A673 (cell line): ENCODE measurements around the gene MUSTN1. TPM values are rescaled to one million over a fixed set of nuclear protein-coding genes. Genes with fewer than 3 reads are reported as not detected.

Source experiments
- BruUV-seq: library from RNA; stranded (reverse); fragments of 400-500 nt; replicated peaks from 2 replicates; lab custom pipeline; 2021; lab: Mats Ljungman, UMichigan
- CTCF ChIA-PET: fragments of 300-600 bp; sonication (Branson Sonifier 250); formaldehyde crosslinking; loops from one replicate; lab custom pipeline; 2022; ENCODE audit warnings: antibody characterized with exemption; lab: Charles Lee
- POLR2A ChIA-PET: fragments of 300-600 bp; sonication (Branson Sonifier 250); formaldehyde crosslinking; loops from one replicate; lab custom pipeline; 2022; ENCODE audit warnings: antibody characterized with exemption; ENCODE audit not compliant: low non-redundant PET; lab: Charles Lee
- DNase-seq: peaks from one replicate; pipeline ENCODE4 v3.0.0-alpha.2; 2015; ENCODE audit warnings: low spot score
- H3K27ac ChIP-seq: fragments of 200-600 bp; sonication (generic); 2 replicates; pipeline ENCODE4 v1.5.1; 2016; ENCODE audit warnings: mixed run types, low read depth, mild to moderate bottlenecking, mixed read lengths, antibody characterized with exemption, low read length; ENCODE audit not compliant: poor library complexity, severe bottlenecking
- H3K27me3 ChIP-seq: fragments of 200-600 bp; sonication (generic); replicated peaks from 2 replicates; pipeline ENCODE4 v1.6.1; 2017; ENCODE audit warnings: mixed run types, low read depth, mild to moderate bottlenecking, mixed read lengths, antibody characterized with exemption, low read length; ENCODE audit not compliant: insufficient read depth, poor library complexity
- H3K36me3 ChIP-seq: fragments of 200-600 bp; sonication (generic); 2 replicates; pipeline ENCODE4 v1.6.1; 2016; ENCODE audit warnings: mixed run types, mild to moderate bottlenecking, mixed read lengths, antibody characterized with exemption, low read length; ENCODE audit not compliant: insufficient read depth, poor library complexity, severe bottlenecking
- H3K4me1 ChIP-seq: fragments of 200-600 bp; sonication (generic); 2 replicates; pipeline ENCODE4 v1.6.1; 2017; ENCODE audit warnings: mixed run types, mild to moderate bottlenecking, mixed read lengths, antibody characterized with exemption, low read length; ENCODE audit not compliant: insufficient read depth, poor library complexity, severe bottlenecking
- H3K4me3 ChIP-seq: fragments of 200-600 bp; sonication (generic); 2 replicates; pipeline ENCODE4 v1.5.1; 2016; ENCODE audit warnings: low read depth, mixed run types, mild to moderate bottlenecking, mixed read lengths, low read length; ENCODE audit not compliant: poor library complexity, severe bottlenecking
- H3K9me3 ChIP-seq: fragments of 200-600 bp; sonication (generic); 2 replicates; pipeline ENCODE4 v1.6.1; 2016; ENCODE audit warnings: mixed run types, low read depth, mild to moderate bottlenecking, mixed read lengths, antibody characterized with exemption, low read length; ENCODE audit not compliant: poor library complexity, severe bottlenecking
- CTCF ChIP-seq: fragments of 300-800, 200-600 bp; sonication (generic); conservative IDR thresholded peaks from 2 replicates; pipeline ENCODE4 v1.5.1; 2017; ENCODE audit warnings: low read depth, mild to moderate bottlenecking, antibody characterized with exemption, low read length, moderate library complexity, mixed read lengths
- EZH2 ChIP-seq: fragments of 200-600 bp; sonication (generic); IDR thresholded peaks from 2 replicates; pipeline ENCODE4 v1.6.1; 2017; ENCODE audit warnings: borderline replicate concordance, low read depth, mild to moderate bottlenecking, mixed read lengths, antibody characterized with exemption, low read length; ENCODE audit not compliant: poor library complexity, severe bottlenecking
- intact Hi-C: fragments of 100-400 bp; cut with micrococcal nuclease; formaldehyde crosslinking; loops from one replicate; pipeline ENCODE4 v1.10.0; 2022; ENCODE audit not compliant: unreplicated experiment
- total RNA-seq: library from RNA; stranded (reverse); gene quantifications from 2 replicates; pipeline ENCODE4 v1.2.3, GENCODE V29; 2021

MUSTN1 gene
- total RNA-seq, 1 experiment from 2014 or later = not detected

GRCh38 chr3:52820736-52821135 lies 14.1 kb downstream of the MUSTN1 start:
- Histone ChIP-seq H3K27me3 (no peaks in the 10 kb centered on the region), H3K4me3 (no peak overlapping the region), H3K9me3 (no peaks in the 10 kb centered on the region), H3K27ac (no peak overlapping the region), H3K4me1 (no peaks in the 10 kb centered on the region), H3K36me3 (no peaks in the 10 kb centered on the region)
- ChIA-PET CTCF (no interaction called here), POLR2A (interaction anchor here (0.7 kb wide), 1 partner anchor 11 kb away, joined by 4 read pairs; no protein-coding TSS in a partner anchor)
- intact Hi-C loops = no loop called here
- BruUV-seq = no TSS peak
- peak; percentile 66 for TF ChIP-seq CTCF
- no peak for TF ChIP-seq EZH2
- DNase-seq = peak; percentile 18

GRCh38 chr3:52819936-52820335 lies 14.9 kb downstream of the MUSTN1 start:
- no peak for DNase-seq
- ChIA-PET CTCF (no interaction called here), POLR2A (no interaction called here)
- H3K27me3 ChIP-seq = no peaks in the 10 kb centered on the region
- H3K9me3 ChIP-seq = no peaks in the 10 kb centered on the region
- no peak overlapping the region for H3K27ac ChIP-seq
- no peaks in the 10 kb centered on the region for H3K4me1 ChIP-seq
- intact Hi-C loops = no loop called here
- TF ChIP-seq CTCF (no peak), EZH2 (no peak)
- H3K36me3 ChIP-seq = no peaks in the 10 kb centered on the region
- BruUV-seq = no TSS peak
- H3K4me3 ChIP-seq = no peak overlapping the region

GRCh38 chr3:52817860-52818259 lies 17.0 kb downstream of the MUSTN1 start:
- TF ChIP-seq CTCF = no peak
- TF ChIP-seq EZH2 = no peak
- no TSS peak for BruUV-seq

More at GRCh38 chr3:52817860-52818259, 17.0 kb downstream of the MUSTN1 start:
- Histone ChIP-seq H3K36me3 (no peaks in the 10 kb centered on the region), H3K9me3 (no peaks in the 10 kb centered on the region), H3K4me1 (no peaks in the 10 kb centered on the region), H3K27ac (no peak overlapping the region), H3K27me3 (no peaks in the 10 kb centered on the region), H3K4me3 (no peak overlapping the region)
- POLR2A ChIA-PET = no interaction called here
- CTCF ChIA-PET = no interaction called here
- intact Hi-C loops = no loop called here
- DNase-seq = no peak
